ENCODE results near the gene OCA2.

OCA2 gene

GRCh38 chr15:28118083-28118482 lies 19.0 kb upstream of the OCA2 start:
- no peaks in the 10 kb centered on the region for H3K27me3 ChIP-seq (ENCODE audit: low read depth, low read length)
- H3K4me2 ChIP-seq (ENCODE audit: low read length), result no peak overlapping the region
- no peak overlapping the region for H2AFZ ChIP-seq (ENCODE audit: low read depth, low read length)
- no peaks in the 10 kb centered on the region for H3K79me2 ChIP-seq (ENCODE audit: low read length)
- no peaks in the 10 kb centered on the region for H3K9me3 ChIP-seq (ENCODE audit: insufficient read depth, low read length)
- no peak for TF ChIP-seq CTCF (IDR thresholded peaks at IDR 0.05; ENCODE audit: low read depth, low read length)
- H3K27ac ChIP-seq (ENCODE audit: low read length), result no peak overlapping the region
- H3K4me3 ChIP-seq (ENCODE audit: low read length), result no peak overlapping the region
- H3K36me3 ChIP-seq (replicated peaks; ENCODE audit: low read depth, low read length), result no peaks in the 10 kb centered on the region
- no peaks in the 10 kb centered on the region for H4K20me1 ChIP-seq (ENCODE audit: insufficient read depth, low read length)
- H3K9ac ChIP-seq (ENCODE audit: low read length), result no peak overlapping the region
- no peaks in the 10 kb centered on the region for H3K4me1 ChIP-seq (ENCODE audit: low read length)

- no peaks in the 10 kb centered on the region for H4K20me1 ChIP-seq (ENCODE audit: insufficient read depth, low read length)
- no peak overlapping the region for H2AFZ ChIP-seq (ENCODE audit: low read depth, low read length)
- TF ChIP-seq EZH2phosphoT487 (IDR thresholded peaks at IDR 0.05; ENCODE audit: low read depth) (no peak), CTCF (IDR thresholded peaks at IDR 0.05; ENCODE audit: low read depth, low read length) (no peak)
- no peaks in the 10 kb centered on the region for H3K36me3 ChIP-seq (replicated peaks; ENCODE audit: low read depth, low read length)
- H3K4me3 ChIP-seq (ENCODE audit: low read length), result no peak overlapping the region
- no peak overlapping the region for H3K4me2 ChIP-seq (ENCODE audit: low read length)
- no peaks in the 10 kb centered on the region for H3K79me2 ChIP-seq (ENCODE audit: low read length)
- H3K9ac ChIP-seq (ENCODE audit: low read length), result no peak overlapping the region
- H3K9me3 ChIP-seq (ENCODE audit: insufficient read depth, low read length), result no peaks in the 10 kb centered on the region
- H3K27me3 ChIP-seq (ENCODE audit: low read depth, low read length), result no peaks in the 10 kb centered on the region
- H3K4me1 ChIP-seq (ENCODE audit: low read length), result no peaks in the 10 kb centered on the region
- H3K27ac ChIP-seq (ENCODE audit: low read length), result no peak overlapping the region
These were observed 18.4 kb upstream of the OCA2 start for GRCh38 chr15:28117432-28117990.

GRCh38 chr15:28116521-28117431 lies 17.7 kb upstream of the OCA2 start:
- H3K4me2 ChIP-seq (ENCODE audit: low read length), result no peak overlapping the region
- H4K20me1 ChIP-seq (ENCODE audit: insufficient read depth, low read length), result no peaks in the 10 kb centered on the region
- H2AFZ ChIP-seq (ENCODE audit: low read depth, low read length), result no peak overlapping the region
- H3K27me3 ChIP-seq (ENCODE audit: low read depth, low read length), result no peaks in the 10 kb centered on the region
- no peak overlapping the region for H3K9ac ChIP-seq (ENCODE audit: low read length)
- H3K4me1 ChIP-seq (ENCODE audit: low read length), result no peaks in the 10 kb centered on the region
- no peak overlapping the region for H3K4me3 ChIP-seq (ENCODE audit: low read length)
- H3K27ac ChIP-seq (ENCODE audit: low read length), result no peak overlapping the region
- no peak for TF ChIP-seq EZH2phosphoT487 (IDR thresholded peaks at IDR 0.05; ENCODE audit: low read depth)
- TF ChIP-seq CTCF (IDR thresholded peaks at IDR 0.05; ENCODE audit: low read depth, low read length), result no peak
- H3K79me2 ChIP-seq (ENCODE audit: low read length), result no peaks in the 10 kb centered on the region
- no peaks in the 10 kb centered on the region for H3K9me3 ChIP-seq (ENCODE audit: insufficient read depth, low read length)
- peaks cover under 1% of the 10 kb centered on the region for H3K36me3 ChIP-seq (replicated peaks; ENCODE audit: low read depth, low read length)

GRCh38 chr15:28115871-28116270 lies 16.8 kb upstream of the OCA2 start:
- H3K9me3 ChIP-seq (ENCODE audit: insufficient read depth, low read length), result no peaks in the 10 kb centered on the region
- H3K27me3 ChIP-seq (ENCODE audit: low read depth, low read length), result no peaks in the 10 kb centered on the region
- H3K4me3 ChIP-seq (ENCODE audit: low read length), result no peak overlapping the region
- no peaks in the 10 kb centered on the region for H3K4me1 ChIP-seq (ENCODE audit: low read length)
- H4K20me1 ChIP-seq (ENCODE audit: insufficient read depth, low read length), result no peaks in the 10 kb centered on the region
- no peak overlapping the region for H2AFZ ChIP-seq (ENCODE audit: low read depth, low read length)
- no peak overlapping the region for H3K9ac ChIP-seq (ENCODE audit: low read length)
- no peak overlapping the region for H3K27ac ChIP-seq (ENCODE audit: low read length)
- H3K79me2 ChIP-seq (ENCODE audit: low read length), result no peaks in the 10 kb centered on the region
- peaks cover 5% of the 10 kb centered on the region for H3K36me3 ChIP-seq (replicated peaks; ENCODE audit: low read depth, low read length)
- H3K4me2 ChIP-seq (ENCODE audit: low read length), result no peak overlapping the region
- TF ChIP-seq EZH2phosphoT487 (IDR thresholded peaks at IDR 0.05; ENCODE audit: low read depth) (no peak), CTCF (IDR thresholded peaks at IDR 0.05; ENCODE audit: low read depth, low read length) (no peak)
